Sigmoid colon (tissue), 7 donors: ENCODE results near the gene SPRYD4. TPM values are rescaled to one million over a fixed set of nuclear protein-coding genes. Genes with fewer than 3 reads are reported as not detected.
"Not testable (repeated sequence)": the region's sequence is repeated elsewhere in the genome, so short reads cannot be mapped to it uniquely, and the experiment has no call there.

Source experiments
- DNase-seq: peaks from one replicate; pipeline ENCODE4 v3.0.0-alpha.2; 2019
- H3K27ac ChIP-seq, 4 donors: fragments of 200-600 bp; sonication (generic); one replicate each; pipeline ENCODE4 v1.5.1; 2016 to 2019; ENCODE audit warnings: mild to moderate bottlenecking in 1 of 4
- H3K27me3 ChIP-seq, 3 donors: fragments of 200-600 bp; sonication (generic); one replicate each; pipeline ENCODE4 v1.5.1; 2019; ENCODE audit warnings: mild to moderate bottlenecking in 1 of 3
- H3K36me3 ChIP-seq, 4 donors: fragments of 200-600 bp; sonication (generic); one replicate each; pipeline ENCODE4 v1.5.1; 2016 to 2019
- H3K4me1 ChIP-seq, 4 donors: fragments of 200-600 bp; sonication (generic); one replicate each; pipeline ENCODE4 v1.5.1; 2017 to 2019
- H3K4me3 ChIP-seq, 4 donors: fragments of 200-600 bp; sonication (generic); one replicate each; pipeline ENCODE4 v1.5.1; 2017 to 2019; ENCODE audit warnings: mild to moderate bottlenecking in 2 of 4, moderate library complexity in 1 of 4
- H3K9me3 ChIP-seq, 4 donors: fragments of 200-600 bp in 3 of 4; sonication (generic) in 3 of 4; one replicate each; pipeline versions ENCODE4 v1.5.1 to v1.6.1; 2013 to 2019
- CTCF ChIP-seq, 4 experiments: fragments of 450-650 bp in 3 of 4; fragments of 200-600 bp in 1 of 4; IDR thresholded peaks; one replicate each; pipeline ENCODE4 v1.5.1; 2016 to 2019; ENCODE audit warnings: antibody characterized with exemption in 4 of 4, mild to moderate bottlenecking in 3 of 4, moderate library complexity in 2 of 4
- EP300 ChIP-seq, 4 donors: sonication (generic); formaldehyde crosslinking; IDR thresholded peaks; one replicate each; pipeline ENCODE4 v1.6.1; 2017; ENCODE audit warnings: antibody characterized with exemption in 4 of 4
- POLR2A ChIP-seq, 2 donors: fragments of 450-650 bp; IDR thresholded peaks; one replicate each; pipeline ENCODE4 v1.6.1; 2016; ENCODE audit warnings: antibody characterized with exemption in 2 of 2, mild to moderate bottlenecking in 2 of 2, moderate library complexity in 2 of 2
- POLR2AphosphoS5 ChIP-seq, 4 donors: sonication (generic); formaldehyde crosslinking; IDR thresholded peaks; one replicate each; pipeline ENCODE4 v1.6.1; 2017; ENCODE audit warnings: antibody characterized with exemption in 4 of 4
- WGBS, 2 donors: extraction: QIAGEN DNeasy Blood & Tissue Kit; methylation state at CpG; one replicate each; pipeline ENCODE4 v1.1.7; 2013; 5-methylcytosine and 5-hydroxymethylcytosine counted together
- intact Hi-C: fragments of 100-400 bp; cut with DNase I; formaldehyde crosslinking; loops from one replicate; pipeline ENCODE4 v1.15.1; 2023
- polyA plus RNA-seq, 3 donors: library from polyadenylated mRNA; stranded (reverse); fragments of 200-250 nt; gene quantifications; one replicate each; pipeline ENCODE4 v1.2.3, GENCODE V29; 2013
- total RNA-seq, 4 donors: library from RNA; depleted of rRNA; stranded (reverse); fragments of >200 nt; gene quantifications; one replicate each; pipeline ENCODE4 v1.1.0, GENCODE V29; 2016
- donor health status: healthy with polysubstance abuse.
- donor health status: Bipolar disorder and iron deficiency.
- donor health status: healthy.

The SPRYD4 gene
- total and polyA plus RNA-seq, 7 donors, result 1.7 to 4.6 (median 3.0) TPM

GRCh38 chr12:56431288-56431687 lies 37.1 kb upstream of the SPRYD4 start:
- Histone ChIP-seq H3K9me3 (no peaks in the 10 kb centered on the region), H3K4me1 (no peaks in the 10 kb centered on the region), H3K4me3 (no peak overlapping the region), H3K27me3 (no peaks in the 10 kb centered on the region), H3K27ac (no peak overlapping the region), H3K36me3 (peaks cover 0 to 6% (median 0%) of the 10 kb centered on the region in 4 donors)
- DNase-seq, result no peak
- 98% methylated on average over 11 of the region's 11 CpGs for WGBS, 2 donors
- TF ChIP-seq POLR2A (IDR thresholded peaks at IDR 0.05), result no peak
- intact Hi-C loops, result no loop called here

- intact Hi-C loops, result no loop called here
- no peak overlapping the region for H3K27ac ChIP-seq
- TF ChIP-seq POLR2A (IDR thresholded peaks at IDR 0.05) (no peak), CTCF (IDR thresholded peaks at IDR 0.05) (no peak), POLR2AphosphoS5 (IDR thresholded peaks at IDR 0.05) (no peak), EP300 (IDR thresholded peaks at IDR 0.05) (no peak)
- no peaks in the 10 kb centered on the region for H3K4me1 ChIP-seq
- DNase-seq, result no peak
- H3K27me3 ChIP-seq, result no peaks in the 10 kb centered on the region
- H3K9me3 ChIP-seq, result no peaks in the 10 kb centered on the region
- H3K36me3 ChIP-seq, result peaks cover 0 to 6% (median 0%) of the 10 kb centered on the region in 4 donors
- no peak overlapping the region for H3K4me3 ChIP-seq
- 97 to 98% methylated on average over 3 of the region's 3 CpGs for WGBS, 2 donors
Measured at GRCh38 chr12:56431850-56432249, 36.5 kb upstream of the SPRYD4 start.

GRCh38 chr12:56434828-56435227 lies 33.5 kb upstream of the SPRYD4 start:
- H3K9me3 ChIP-seq, result no peaks in the 10 kb centered on the region
- DNase-seq, result no peak
- no peak overlapping the region for H3K4me3 ChIP-seq
- H3K36me3 ChIP-seq, result peaks cover 0 to 6% (median 0%) of the 10 kb centered on the region in 4 donors
- no peaks in the 10 kb centered on the region for H3K4me1 ChIP-seq
- TF ChIP-seq POLR2AphosphoS5 (IDR thresholded peaks at IDR 0.05), result no peak
- TF ChIP-seq CTCF (IDR thresholded peaks at IDR 0.05), result no peak
- TF ChIP-seq POLR2A (IDR thresholded peaks at IDR 0.05), result no peak
- TF ChIP-seq EP300 (IDR thresholded peaks at IDR 0.05), result no peak
- WGBS, 2 donors, result 94 to 97% methylated on average over 6 of the region's 6 CpGs
- H3K27ac ChIP-seq, result no peak overlapping the region
- no peaks in the 10 kb centered on the region for H3K27me3 ChIP-seq
- intact Hi-C loops, result no loop called here

GRCh38 chr12:56437430-56438176 lies 30.8 kb upstream of the SPRYD4 start:
- intact Hi-C loops, result no loop called here
- 89 to 93% methylated on average over 11 of the region's 11 CpGs for WGBS, 2 donors

GRCh38 chr12:56443208-56443607 lies 25.2 kb upstream of the SPRYD4 start:
- H3K27ac ChIP-seq, intact Hi-C loops, H3K27me3 ChIP-seq, DNase-seq, H3K9me3 ChIP-seq, H3K4me1 ChIP-seq, H3K36me3 ChIP-seq, H3K4me3 ChIP-seq: not testable (repeated sequence)
- 80 to 83% methylated on average over 2 of the region's 2 CpGs for whole genome bisulfite sequencing, 2 donors

More at GRCh38 chr12:56437430-56438176, 30.8 kb upstream of the SPRYD4 start:
- Histone ChIP-seq H3K27ac (no peak overlapping the region), H3K9me3 (no peaks in the 10 kb centered on the region), H3K36me3 (peaks cover 0 to 6% (median 0%) of the 10 kb centered on the region in 4 donors), H3K27me3 (no peaks in the 10 kb centered on the region), H3K4me1 (no peaks in the 10 kb centered on the region), H3K4me3 (no peak overlapping the region)
- no peak for TF ChIP-seq CTCF (IDR thresholded peaks at IDR 0.05)
- no peak for TF ChIP-seq POLR2A (IDR thresholded peaks at IDR 0.05)
- no peak for TF ChIP-seq EP300 (IDR thresholded peaks at IDR 0.05)
- TF ChIP-seq POLR2AphosphoS5 (IDR thresholded peaks at IDR 0.05), result no peak
- DNase-seq, result no peak
